ENCODE measurements around the gene CHAD. TPM values are rescaled to one million over a fixed set of nuclear protein-coding genes. Genes with fewer than 3 reads are reported as not detected.

Gene CHAD
- total RNA-seq, 4 donors from 2014 or later: not detected

DNA sequence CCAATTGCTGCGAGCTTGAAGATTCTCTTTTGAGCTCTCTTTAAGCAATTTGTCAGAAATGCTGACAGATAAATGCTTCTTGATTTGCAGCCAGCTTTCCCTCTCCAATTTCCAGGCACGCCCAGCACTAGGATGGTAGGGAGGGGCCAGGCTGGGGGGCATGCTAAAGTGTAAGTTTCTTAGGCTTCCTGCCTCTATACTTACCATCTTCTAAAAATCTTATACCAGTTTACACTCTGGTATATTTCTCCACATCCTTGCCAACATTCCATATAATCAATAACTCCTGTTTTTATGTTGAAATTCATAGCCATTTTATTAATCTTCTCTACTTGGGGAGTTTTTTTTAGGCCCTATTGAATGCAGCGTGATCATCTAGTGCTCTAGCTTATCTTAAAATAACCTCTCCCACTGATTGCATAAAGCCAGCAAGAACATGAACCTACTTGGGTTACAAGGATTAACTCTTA lies 25.1 kb downstream of the CHAD start:
- no peak overlapping the region for H3K4me3 ChIP-seq
- peaks cover 0 to 11% (median 0%) of the 10 kb centered on the region in 3 donors for H3K4me1 ChIP-seq
- no peak for ATAC-seq
- H3K27ac ChIP-seq: no peak overlapping the region
- no peak for TF ChIP-seq POLR2AphosphoS5 (IDR thresholded peaks at IDR 0.05)
- TF ChIP-seq EP300 (IDR thresholded peaks at IDR 0.05): no peak
- TF ChIP-seq, protein P1, sequence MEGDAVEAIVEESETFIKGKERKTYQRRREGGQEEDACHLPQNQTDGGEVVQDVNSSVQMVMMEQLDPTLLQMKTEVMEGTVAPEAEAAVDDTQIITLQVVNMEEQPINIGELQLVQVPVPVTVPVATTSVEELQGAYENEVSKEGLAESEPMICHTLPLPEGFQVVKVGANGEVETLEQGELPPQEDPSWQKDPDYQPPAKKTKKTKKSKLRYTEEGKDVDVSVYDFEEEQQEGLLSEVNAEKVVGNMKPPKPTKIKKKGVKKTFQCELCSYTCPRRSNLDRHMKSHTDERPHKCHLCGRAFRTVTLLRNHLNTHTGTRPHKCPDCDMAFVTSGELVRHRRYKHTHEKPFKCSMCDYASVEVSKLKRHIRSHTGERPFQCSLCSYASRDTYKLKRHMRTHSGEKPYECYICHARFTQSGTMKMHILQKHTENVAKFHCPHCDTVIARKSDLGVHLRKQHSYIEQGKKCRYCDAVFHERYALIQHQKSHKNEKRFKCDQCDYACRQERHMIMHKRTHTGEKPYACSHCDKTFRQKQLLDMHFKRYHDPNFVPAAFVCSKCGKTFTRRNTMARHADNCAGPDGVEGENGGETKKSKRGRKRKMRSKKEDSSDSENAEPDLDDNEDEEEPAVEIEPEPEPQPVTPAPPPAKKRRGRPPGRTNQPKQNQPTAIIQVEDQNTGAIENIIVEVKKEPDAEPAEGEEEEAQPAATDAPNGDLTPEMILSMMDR (IDR thresholded peaks at IDR 0.05): no peak
- TF ChIP-seq POLR2A (IDR thresholded peaks at IDR 0.05): no peak
- peaks cover 0 to 6% of the 10 kb centered on the region in 2 donors for H3K36me3 ChIP-seq
- 7% methylated on average over 3 of the region's 3 CpGs for WGBS, 2 donors (ENCODE audit: low coverage in 1 of 2)
- H3K27me3 ChIP-seq: no peaks in the 10 kb centered on the region
- H3K9me3 ChIP-seq: no peaks in the 10 kb centered on the region

DNA sequence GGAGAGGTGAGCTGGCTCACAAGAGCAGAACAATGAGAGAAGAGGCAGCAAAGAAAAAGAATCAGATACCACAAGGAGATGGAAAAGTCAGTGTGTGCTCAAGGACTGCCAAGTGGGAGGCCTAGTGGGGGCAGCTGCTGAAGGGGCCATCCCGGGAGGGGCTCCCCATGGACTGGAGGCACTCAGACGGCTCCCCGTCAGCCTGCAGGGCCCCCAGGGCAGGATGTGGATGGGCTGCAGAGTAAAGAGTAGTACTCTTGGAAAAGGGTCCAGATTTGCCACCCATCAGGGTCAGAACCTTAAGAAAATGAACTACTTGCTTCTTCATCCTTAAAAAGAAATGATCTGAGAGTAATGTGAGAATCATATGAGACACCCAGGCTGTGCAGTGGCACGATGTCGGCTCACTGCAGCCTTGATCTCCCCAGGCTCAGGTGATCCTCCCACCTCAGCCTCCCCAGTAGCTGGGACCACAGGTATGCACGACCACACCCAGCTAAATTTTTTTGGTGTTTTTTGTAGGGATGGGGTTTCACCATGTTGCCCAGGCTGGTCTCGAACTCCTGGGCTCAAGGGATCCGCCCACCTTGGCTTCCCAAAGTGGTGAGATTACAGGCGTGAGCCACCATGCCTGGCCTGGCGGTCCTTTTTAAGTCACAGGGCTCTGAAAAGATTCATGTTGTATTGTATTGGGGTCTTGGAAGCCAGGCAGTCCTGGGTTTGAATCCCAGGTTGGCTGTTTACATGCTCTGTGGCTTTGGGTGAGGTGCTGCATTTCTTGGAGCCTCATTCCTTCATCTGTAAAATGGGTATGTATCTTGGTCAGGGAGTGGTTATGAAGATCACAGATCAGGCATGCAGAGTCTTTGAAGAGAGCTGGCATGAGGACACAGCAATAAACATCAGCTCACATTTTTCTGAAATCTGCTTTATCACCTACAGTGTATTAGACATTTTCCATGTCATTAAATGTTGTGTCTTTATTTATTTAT lies 27.5 kb downstream of the CHAD start:
- Histone ChIP-seq H3K36me3 (peaks cover 0 to 12% of the 10 kb centered on the region in 2 donors), H3K4me1 (peaks cover 0 to 11% (median 0%) of the 10 kb centered on the region in 3 donors), H3K4me3 (no peak overlapping the region), H3K9me3 (no peaks in the 10 kb centered on the region), H3K27ac (no peak overlapping the region), H3K27me3 (no peaks in the 10 kb centered on the region)
- no peak for ATAC-seq
- TF ChIP-seq POLR2A (IDR thresholded peaks at IDR 0.05) (no peak), EP300 (IDR thresholded peaks at IDR 0.05) (no peak), POLR2AphosphoS5 (IDR thresholded peaks at IDR 0.05) (no peak)
- TF ChIP-seq, protein P1 (IDR thresholded peaks at IDR 0.05): no peak
- WGBS, 2 donors (ENCODE audit: low coverage in 1 of 2): 47 to 83% methylated on average over 2 to 7 of the region's 10 CpGs

DNA sequence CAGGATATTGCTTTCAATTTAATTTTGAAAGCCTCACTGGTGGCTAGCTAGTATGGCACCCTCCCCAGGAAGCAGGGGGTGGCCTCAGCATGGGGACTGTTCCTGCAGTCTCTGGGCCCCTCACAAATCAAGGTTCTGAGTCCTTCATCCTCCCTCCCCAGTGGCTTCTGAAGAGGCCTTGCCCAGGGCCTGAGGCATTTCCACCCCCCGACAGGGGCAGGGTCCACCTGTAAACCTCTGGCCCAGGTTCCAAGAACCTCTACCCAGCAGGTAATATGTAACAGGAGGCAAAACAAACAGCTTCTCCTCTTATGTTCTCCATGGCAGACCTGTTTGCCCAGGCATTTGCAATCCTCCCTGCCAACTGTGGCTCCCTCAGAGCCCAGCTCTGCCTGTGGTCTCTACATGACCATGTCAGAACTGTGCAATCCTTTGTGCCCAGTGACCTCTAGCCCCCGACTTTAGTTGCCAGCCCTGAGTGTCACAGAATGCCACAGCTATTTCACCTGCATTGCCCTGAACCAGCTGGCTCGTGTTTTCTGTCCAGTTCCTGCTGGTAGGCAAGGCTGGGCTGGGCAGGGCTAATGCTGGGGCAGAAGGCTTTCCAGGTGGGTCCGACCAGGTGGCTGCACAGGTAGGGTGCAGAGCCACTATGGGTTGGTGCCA lies 28.4 kb downstream of the CHAD start:
- no peaks in the 10 kb centered on the region for H3K9me3 ChIP-seq
- peaks cover 0 to 17% of the 10 kb centered on the region in 2 donors for H3K36me3 ChIP-seq
- WGBS, 2 donors (ENCODE audit: low coverage in 1 of 2): 80% methylated on average over 1 of the region's 4 CpGs; no CpG with 5 or more reads in 1 of the 2 donors
- H3K4me1 ChIP-seq: peaks cover 0 to 11% (median 0%) of the 10 kb centered on the region in 3 donors
- ATAC-seq: no peak
- H3K4me3 ChIP-seq: no peak overlapping the region
- H3K27ac ChIP-seq: no peak overlapping the region
- H3K27me3 ChIP-seq: no peaks in the 10 kb centered on the region
- TF ChIP-seq POLR2AphosphoS5 (IDR thresholded peaks at IDR 0.05) (no peak), EP300 (IDR thresholded peaks at IDR 0.05) (no peak), POLR2A (IDR thresholded peaks at IDR 0.05) (no peak)
- TF ChIP-seq, protein P1 (IDR thresholded peaks at IDR 0.05): no peak

DNA sequence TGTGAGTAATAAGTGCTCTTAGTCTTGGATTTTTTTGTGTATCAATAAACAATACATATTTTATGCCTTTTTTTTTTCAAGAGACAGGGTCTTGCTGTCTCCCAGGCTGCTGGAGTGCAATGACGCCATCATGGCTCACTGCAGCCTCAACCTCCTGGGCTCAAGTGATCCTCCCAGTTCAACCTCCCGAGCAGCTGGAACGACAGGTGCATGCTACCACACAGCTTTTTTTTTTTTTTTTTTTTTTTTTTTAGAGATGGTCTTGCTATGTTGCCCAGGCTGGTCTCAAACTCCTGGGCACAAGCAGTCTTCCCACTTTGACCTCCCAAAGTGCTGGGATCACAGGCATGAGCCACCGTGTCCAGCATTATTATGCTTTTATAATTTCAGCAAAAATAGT lies 29.7 kb downstream of the CHAD start:
- Histone ChIP-seq H3K4me3 (no peak overlapping the region), H3K36me3 (peaks cover 0 to 17% of the 10 kb centered on the region in 2 donors), H3K4me1 (peaks cover 0 to 11% (median 0%) of the 10 kb centered on the region in 3 donors), H3K27ac (no peak overlapping the region), H3K27me3 (no peaks in the 10 kb centered on the region), H3K9me3 (no peaks in the 10 kb centered on the region)
- WGBS, 2 donors (ENCODE audit: low coverage in 1 of 2): 82 to 100% methylated on average over 2 to 4 of the region's 4 CpGs
- TF ChIP-seq POLR2A (IDR thresholded peaks at IDR 0.05) (no peak), POLR2AphosphoS5 (IDR thresholded peaks at IDR 0.05) (no peak), EP300 (IDR thresholded peaks at IDR 0.05) (no peak)
- TF ChIP-seq, protein P1 (IDR thresholded peaks at IDR 0.05): no peak
- no peak for ATAC-seq

Data from gastroesophageal sphincter (tissue), 4 donors.